Measurements from ENCODE around the gene LRRC3. TPM values are rescaled to one million over a fixed set of nuclear protein-coding genes. Genes with fewer than 3 reads are reported as not detected.
"Not testable (repeated sequence)": the region's sequence is repeated elsewhere in the genome, so short reads cannot be mapped to it uniquely, and the experiment has no call there.

Gene LRRC3
- total RNA-seq, 4 donors from 2014 or later = 3.9 to 6.2 (median 4.7) TPM

DNA sequence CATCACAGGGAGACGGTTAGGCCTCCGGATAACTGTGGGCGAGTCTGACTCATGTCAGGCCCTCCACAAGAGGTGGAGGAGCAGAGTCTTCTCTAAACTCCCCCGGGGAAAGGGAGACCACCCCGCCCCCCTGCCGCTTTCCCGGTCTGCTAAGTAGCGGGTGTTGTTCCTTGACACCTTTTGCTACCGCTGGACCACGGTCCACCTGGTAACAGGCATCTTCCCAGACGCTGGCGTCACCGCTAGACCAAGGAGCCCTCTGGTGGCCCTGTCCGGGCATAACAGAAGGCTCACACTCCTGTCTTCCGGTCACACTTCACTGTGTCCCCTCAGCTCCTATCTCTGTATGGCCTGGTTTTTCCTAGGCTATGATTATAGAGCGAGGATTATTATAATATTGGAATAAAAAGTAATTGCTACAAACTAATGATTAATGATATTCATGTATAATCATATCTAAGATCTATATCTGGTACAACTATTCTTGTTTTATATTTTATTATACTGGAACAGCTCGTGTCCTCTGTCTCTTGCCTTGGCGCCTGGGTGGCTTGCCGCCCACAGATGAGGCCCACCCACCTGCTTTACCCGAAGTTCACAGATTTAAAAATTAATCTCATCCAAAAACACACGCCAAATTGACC lies 24.4 kb downstream of the LRRC3 start:
- WGBS = 41% methylated on average over 19 of the region's 21 CpGs

DNA sequence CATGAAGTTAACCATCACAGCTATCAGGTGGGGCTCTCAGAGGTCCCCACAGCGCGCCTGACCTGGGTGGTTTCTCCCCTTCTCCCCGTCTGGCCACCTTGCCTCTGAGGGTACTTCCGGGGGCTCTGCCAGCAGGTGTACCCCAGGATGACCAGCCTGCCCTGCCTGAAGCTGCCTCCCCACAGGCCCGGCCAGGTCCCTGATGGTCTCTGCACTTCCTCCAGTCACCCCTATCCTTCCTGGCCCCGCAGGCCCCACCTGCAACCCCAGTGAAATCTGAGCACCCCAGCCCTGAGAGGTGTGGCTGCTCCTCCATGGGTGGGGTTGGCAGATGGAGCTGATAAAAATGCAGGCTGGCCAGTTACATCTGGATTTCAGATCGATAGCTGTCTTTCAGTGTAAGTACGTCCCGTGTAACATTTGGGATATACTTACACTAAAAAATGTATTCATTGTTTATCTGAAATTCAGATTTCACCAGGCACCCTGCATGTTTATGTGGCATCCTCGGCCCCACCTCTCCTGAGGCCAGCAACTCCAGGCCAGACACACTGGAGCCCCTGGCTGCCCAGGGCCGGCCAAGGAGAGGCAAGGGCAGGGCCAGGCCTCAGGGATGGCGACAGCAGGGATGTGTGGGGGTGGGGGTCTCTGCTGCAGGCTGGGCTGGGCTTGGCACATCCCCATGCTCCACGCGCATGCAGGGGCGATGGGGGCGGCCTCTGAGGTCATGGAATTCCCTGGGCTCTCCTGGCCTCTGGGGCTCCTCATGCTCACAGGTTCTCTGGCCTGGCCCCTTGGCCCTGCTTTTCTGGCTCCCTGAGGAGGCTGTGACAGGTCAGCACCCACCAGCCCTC lies 25.1 kb downstream of the LRRC3 start:
- Histone ChIP-seq H3K4me3 (no peak overlapping the region), H3K9me3 (no peaks in the 10 kb centered on the region), H3K27me3 (no peaks in the 10 kb centered on the region), H3K27ac (no peak overlapping the region), H3K36me3 (no peaks in the 10 kb centered on the region), H3K4me1 (no peaks in the 10 kb centered on the region)
- 75% methylated on average over 16 of the region's 16 CpGs for WGBS
- DNase-seq (ENCODE audit: low spot score in 2 of 2) = no peak
- TF ChIP-seq EP300 (IDR thresholded peaks at IDR 0.05) = no peak
- no peak for TF ChIP-seq POLR2A (IDR thresholded peaks at IDR 0.05)
- TF ChIP-seq POLR2AphosphoS5 (IDR thresholded peaks at IDR 0.05) = no peak
- TF ChIP-seq, protein P1, sequence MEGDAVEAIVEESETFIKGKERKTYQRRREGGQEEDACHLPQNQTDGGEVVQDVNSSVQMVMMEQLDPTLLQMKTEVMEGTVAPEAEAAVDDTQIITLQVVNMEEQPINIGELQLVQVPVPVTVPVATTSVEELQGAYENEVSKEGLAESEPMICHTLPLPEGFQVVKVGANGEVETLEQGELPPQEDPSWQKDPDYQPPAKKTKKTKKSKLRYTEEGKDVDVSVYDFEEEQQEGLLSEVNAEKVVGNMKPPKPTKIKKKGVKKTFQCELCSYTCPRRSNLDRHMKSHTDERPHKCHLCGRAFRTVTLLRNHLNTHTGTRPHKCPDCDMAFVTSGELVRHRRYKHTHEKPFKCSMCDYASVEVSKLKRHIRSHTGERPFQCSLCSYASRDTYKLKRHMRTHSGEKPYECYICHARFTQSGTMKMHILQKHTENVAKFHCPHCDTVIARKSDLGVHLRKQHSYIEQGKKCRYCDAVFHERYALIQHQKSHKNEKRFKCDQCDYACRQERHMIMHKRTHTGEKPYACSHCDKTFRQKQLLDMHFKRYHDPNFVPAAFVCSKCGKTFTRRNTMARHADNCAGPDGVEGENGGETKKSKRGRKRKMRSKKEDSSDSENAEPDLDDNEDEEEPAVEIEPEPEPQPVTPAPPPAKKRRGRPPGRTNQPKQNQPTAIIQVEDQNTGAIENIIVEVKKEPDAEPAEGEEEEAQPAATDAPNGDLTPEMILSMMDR (IDR thresholded peaks at IDR 0.05) = no peak

More for the DNA sequence above, 24.4 kb downstream of the LRRC3 start:
- not testable (repeated sequence) for H3K4me3 ChIP-seq; DNase-seq (ENCODE audit: low spot score in 2 of 2); H3K27ac ChIP-seq; H3K27me3 ChIP-seq; H3K9me3 ChIP-seq; H3K36me3 ChIP-seq; H3K4me1 ChIP-seq
- TF ChIP-seq, protein P1 (IDR thresholded peaks at IDR 0.05) = peak; percentile 12 to 66

DNA sequence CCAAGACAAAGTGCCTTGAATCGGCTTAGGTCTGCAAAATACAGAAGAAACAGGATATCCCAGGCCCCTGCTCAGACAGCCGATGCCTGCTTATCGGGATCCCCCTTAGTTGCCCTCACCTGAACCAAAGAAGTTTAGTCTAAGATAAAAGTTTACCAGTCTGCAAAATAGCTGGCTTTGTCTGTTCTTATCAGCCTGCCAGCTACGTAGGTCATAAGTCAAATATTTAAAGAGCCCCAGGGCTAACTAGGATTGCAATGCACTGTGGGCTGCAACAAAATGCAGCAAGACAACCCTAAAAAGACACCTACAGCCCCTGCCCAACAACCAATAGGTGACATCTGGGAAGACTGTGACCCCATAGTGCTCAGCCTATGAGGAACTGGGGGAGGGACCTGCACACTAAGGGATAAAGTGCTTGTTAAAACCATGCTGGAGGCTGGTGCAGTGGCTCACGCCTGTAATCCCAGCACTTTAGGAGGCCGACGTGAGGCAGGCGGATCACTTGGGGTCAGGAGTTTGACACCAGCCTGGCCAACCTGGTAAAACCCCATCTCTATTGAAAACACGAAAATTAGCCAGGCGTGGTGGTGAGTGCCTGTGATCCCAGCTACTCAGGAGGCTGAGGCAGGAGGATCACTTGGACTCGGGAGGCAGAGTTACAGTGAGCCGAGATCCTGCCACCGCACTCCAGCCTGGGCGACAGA lies 27.4 kb downstream of the LRRC3 start:
- 79% methylated on average over 14 of the region's 14 CpGs for WGBS
- peaks cover 9% of the 10 kb centered on the region for H3K27me3 ChIP-seq
- H3K4me3 ChIP-seq = no peak overlapping the region
- DNase-seq (ENCODE audit: low spot score in 2 of 2) = no peak
- H3K4me1 ChIP-seq = no peaks in the 10 kb centered on the region
- no peak for TF ChIP-seq POLR2AphosphoS5 (IDR thresholded peaks at IDR 0.05)
- no peak for TF ChIP-seq POLR2A (IDR thresholded peaks at IDR 0.05)
- TF ChIP-seq, protein P1 (IDR thresholded peaks at IDR 0.05) = no peak
- TF ChIP-seq EP300 (IDR thresholded peaks at IDR 0.05) = no peak
- no peaks in the 10 kb centered on the region for H3K9me3 ChIP-seq
- no peaks in the 10 kb centered on the region for H3K36me3 ChIP-seq
- H3K27ac ChIP-seq = no peak overlapping the region

DNA sequence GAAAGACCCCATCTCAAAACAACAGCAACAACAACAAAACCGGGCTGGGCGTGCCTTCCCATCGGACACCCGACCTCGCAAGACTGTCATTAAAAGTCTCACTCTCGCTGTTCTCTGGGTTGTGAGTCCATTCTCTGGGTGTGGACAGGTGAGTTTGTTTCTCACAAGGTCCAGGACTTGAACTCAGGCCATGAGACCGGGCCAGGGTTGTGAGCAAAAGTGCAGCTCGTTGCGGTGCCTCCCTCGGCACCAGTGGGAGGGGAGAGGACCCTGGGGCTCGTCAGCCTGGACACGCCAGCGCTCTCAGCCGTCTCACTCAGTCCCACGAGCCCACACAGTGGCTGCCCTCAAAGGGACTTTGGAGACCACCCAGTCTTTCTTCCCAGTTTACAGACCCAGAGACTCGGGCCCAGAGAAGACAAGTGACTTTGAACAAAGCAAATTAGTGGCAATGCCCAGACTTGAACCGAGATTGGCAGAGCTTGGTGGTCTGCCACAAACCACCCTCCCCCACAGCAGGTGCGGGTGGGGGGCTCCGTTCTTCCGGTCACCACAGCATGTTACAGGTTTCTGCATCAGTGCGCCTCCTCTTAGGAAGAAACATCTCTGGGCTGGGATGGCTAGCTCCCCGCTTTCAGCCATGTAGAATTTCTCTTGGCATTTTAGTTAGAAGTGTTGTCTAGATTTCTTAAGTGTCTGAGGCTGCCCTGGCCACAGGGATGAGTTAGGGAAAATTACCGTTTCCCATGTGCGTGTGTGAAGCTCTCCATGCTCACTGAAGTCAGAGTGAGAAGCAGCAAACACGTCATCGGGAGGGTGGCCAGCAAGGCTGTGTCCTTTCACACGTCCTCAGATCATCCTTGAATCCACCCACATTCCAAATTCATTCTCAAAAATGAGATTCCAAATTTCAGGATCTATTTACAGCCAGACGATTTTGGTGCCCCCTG lies 28.3 kb downstream of the LRRC3 start:
- peaks cover 9% of the 10 kb centered on the region for H3K27me3 ChIP-seq
- no peak overlapping the region for H3K4me3 ChIP-seq
- no peak for DNase-seq (ENCODE audit: low spot score in 2 of 2)
- H3K9me3 ChIP-seq = no peaks in the 10 kb centered on the region
- H3K27ac ChIP-seq = no peak overlapping the region
- no peaks in the 10 kb centered on the region for H3K36me3 ChIP-seq
- TF ChIP-seq, protein P1 (IDR thresholded peaks at IDR 0.05) = no peak
- TF ChIP-seq POLR2A (IDR thresholded peaks at IDR 0.05) = no peak
- no peak for TF ChIP-seq POLR2AphosphoS5 (IDR thresholded peaks at IDR 0.05)
- no peak for TF ChIP-seq EP300 (IDR thresholded peaks at IDR 0.05)
- WGBS = 74% methylated on average over 22 of the region's 28 CpGs
- no peaks in the 10 kb centered on the region for H3K4me1 ChIP-seq

Data from suprapubic skin (tissue), 4 donors.